ENCODE measurements around the gene LY6G6C. TPM values are rescaled to one million over a fixed set of nuclear protein-coding genes. Genes with fewer than 3 reads are reported as not detected.

LY6G6C gene, protein sequence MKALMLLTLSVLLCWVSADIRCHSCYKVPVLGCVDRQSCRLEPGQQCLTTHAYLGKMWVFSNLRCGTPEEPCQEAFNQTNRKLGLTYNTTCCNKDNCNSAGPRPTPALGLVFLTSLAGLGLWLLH
- total RNA-seq: not detected

- ATAC-seq: no peak
- Histone ChIP-seq H3K36me3 (peaks cover 0 to 17% of the 10 kb centered on the region in 2 donors), H3K27ac (no peak within 1 kb of the TSS), H3K4me1 (peaks cover 0 to 4% (median 0%) of the 10 kb centered on the region in 3 donors), H3K9me3 (no peaks in the 10 kb centered on the region), H3K27me3 (no peaks in the 10 kb centered on the region), H3K4me3 (no peak within 1 kb of the TSS)
- WGBS, 2 donors (ENCODE audit: low coverage in 1 of 2): 79 to 83% methylated on average over 3 of the region's 4 CpGs
- TF ChIP-seq POLR2A (IDR thresholded peaks at IDR 0.05): no peak
- TF ChIP-seq EP300 (IDR thresholded peaks at IDR 0.05): no peak
- TF ChIP-seq, protein P1, sequence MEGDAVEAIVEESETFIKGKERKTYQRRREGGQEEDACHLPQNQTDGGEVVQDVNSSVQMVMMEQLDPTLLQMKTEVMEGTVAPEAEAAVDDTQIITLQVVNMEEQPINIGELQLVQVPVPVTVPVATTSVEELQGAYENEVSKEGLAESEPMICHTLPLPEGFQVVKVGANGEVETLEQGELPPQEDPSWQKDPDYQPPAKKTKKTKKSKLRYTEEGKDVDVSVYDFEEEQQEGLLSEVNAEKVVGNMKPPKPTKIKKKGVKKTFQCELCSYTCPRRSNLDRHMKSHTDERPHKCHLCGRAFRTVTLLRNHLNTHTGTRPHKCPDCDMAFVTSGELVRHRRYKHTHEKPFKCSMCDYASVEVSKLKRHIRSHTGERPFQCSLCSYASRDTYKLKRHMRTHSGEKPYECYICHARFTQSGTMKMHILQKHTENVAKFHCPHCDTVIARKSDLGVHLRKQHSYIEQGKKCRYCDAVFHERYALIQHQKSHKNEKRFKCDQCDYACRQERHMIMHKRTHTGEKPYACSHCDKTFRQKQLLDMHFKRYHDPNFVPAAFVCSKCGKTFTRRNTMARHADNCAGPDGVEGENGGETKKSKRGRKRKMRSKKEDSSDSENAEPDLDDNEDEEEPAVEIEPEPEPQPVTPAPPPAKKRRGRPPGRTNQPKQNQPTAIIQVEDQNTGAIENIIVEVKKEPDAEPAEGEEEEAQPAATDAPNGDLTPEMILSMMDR (IDR thresholded peaks at IDR 0.05): no peak
- no peak for TF ChIP-seq POLR2AphosphoS5 (IDR thresholded peaks at IDR 0.05)
Observed at GRCh38 chr6:31721351-31722020, at the start of gene LY6G6C. LY6G6C (minus strand) TSS chr6:31721746; CDS start chr6:31721679, 67 bp downstream.

DNA sequence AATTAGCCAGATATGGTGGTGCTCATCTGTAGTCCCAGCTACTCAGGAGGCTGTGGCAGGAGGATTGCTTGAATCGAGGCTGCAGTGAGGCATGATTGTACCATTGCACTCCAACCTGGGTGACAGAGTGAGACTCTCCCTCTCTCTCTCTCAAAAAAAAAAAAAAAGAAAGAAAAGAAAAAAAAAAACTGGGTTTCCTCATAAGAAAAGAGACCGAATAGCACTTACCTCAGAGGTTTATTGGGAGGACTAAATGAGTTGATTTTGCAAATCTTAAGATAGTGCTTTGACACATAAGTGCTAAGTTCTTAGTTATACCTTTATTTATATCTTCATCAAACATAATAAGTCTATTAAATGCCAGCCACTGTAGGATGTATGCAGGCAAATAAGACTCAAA lies 49.3 kb upstream of the LY6G6C start:
- Histone ChIP-seq H3K4me1 (peaks cover 0 to 9% (median 3%) of the 10 kb centered on the region in 3 donors), H3K9me3 (no peaks in the 10 kb centered on the region), H3K27ac (no peak overlapping the region), H3K27me3 (no peaks in the 10 kb centered on the region), H3K36me3 (no peaks in the 10 kb centered on the region), H3K4me3 (no peak overlapping the region)
- TF ChIP-seq POLR2A (IDR thresholded peaks at IDR 0.05) (no peak), POLR2AphosphoS5 (IDR thresholded peaks at IDR 0.05) (no peak), EP300 (IDR thresholded peaks at IDR 0.05) (no peak)
- TF ChIP-seq, protein P1 (IDR thresholded peaks at IDR 0.05): no peak
- no peak for ATAC-seq
- WGBS, 2 donors (ENCODE audit: low coverage in 1 of 2): 100% methylated on average over 2 of the region's 2 CpGs

DNA sequence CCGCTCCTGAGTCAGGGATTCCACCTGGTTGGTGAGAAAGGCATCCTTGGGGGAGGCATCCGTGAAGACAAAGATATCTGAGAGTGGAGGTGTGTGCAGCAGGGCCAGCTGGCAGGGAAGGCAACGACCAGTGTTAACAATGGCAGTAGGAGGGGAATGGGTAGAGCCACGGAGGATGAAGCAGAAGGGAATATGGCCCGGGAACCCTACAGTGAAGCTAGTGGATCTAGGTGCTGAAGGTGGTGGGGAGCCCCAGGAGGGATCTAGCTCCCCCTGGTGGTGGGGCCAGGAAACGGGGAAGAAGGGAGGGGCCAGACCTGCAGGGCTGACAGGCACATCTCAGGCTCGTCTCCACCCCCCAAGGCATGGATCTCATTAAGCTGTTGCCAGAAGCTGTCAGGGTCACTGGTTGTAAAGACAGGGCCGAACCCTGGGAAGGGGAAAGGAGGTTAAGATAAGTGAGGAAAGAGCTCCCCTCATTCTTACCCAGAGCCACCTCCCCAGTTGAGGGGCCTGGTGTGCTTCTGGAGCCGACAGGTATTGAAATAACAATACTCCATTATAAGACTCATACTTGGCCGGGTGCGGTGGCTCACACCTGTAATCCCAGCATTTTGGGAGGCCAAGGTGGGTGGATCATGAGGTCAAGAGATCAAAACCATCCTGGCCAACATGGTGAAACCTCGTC lies 48.3 kb upstream of the LY6G6C start:
- no peaks in the 10 kb centered on the region for H3K27me3 ChIP-seq
- no peaks in the 10 kb centered on the region for H3K9me3 ChIP-seq
- H3K4me1 ChIP-seq: peaks cover 0 to 15% (median 3%) of the 10 kb centered on the region in 3 donors
- H3K27ac ChIP-seq: no peak overlapping the region
- peak; percentile 51 for ATAC-seq
- no peak overlapping the region for H3K4me3 ChIP-seq
- TF ChIP-seq EP300 (IDR thresholded peaks at IDR 0.05) (no peak), POLR2A (IDR thresholded peaks at IDR 0.05) (no peak), POLR2AphosphoS5 (IDR thresholded peaks at IDR 0.05) (no peak)
- TF ChIP-seq, protein P1 (IDR thresholded peaks at IDR 0.05): peak in 3 of 4 experiments; percentile 68 to 87 (median 75)
- WGBS, 2 donors (ENCODE audit: low coverage in 1 of 2): 42 to 60% methylated on average over 7 to 10 of the region's 12 CpGs
- H3K36me3 ChIP-seq: no peaks in the 10 kb centered on the region

DNA sequence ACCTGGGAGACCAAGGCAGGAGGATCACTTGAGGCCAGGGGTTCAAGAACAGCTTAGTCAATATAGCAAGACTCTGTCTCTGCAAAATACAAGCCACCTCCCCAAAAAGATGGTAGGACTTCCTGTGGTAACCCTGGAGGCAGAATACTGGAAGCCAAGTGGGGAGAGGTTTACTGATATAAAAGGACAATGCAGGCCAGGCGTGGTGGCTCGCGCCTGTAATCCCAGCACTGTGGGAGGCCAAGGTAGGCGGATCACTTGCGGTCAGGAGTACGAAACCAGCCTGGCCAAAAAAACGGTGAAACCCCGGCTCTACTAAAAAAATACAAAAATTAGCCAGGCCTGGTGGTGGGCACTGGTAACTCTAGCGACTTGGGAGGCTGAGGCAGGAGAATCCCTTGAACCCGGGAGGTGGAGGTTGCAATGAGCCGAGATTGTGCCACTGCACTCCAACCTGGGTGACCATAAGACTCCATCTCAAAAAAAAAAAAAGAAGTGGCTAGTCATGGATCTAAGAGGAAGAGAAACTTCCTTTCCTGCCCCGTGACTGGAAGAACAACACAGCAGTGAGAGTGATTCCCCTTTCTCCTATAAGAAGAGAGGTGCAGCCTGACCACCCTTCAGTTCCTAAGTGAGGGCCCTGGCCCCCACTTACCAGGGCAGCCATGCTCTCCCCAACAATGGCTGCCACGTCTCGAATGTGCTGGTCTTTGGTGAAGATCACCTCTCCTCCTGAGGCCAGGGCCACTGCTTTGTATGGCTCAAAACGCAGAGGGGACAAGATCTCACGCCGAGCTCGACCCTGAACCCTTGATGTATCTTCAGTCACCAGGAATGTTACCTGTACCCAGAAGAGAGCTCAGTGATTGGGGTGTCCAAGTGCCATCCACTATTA lies 47.1 kb upstream of the LY6G6C start:
- Histone ChIP-seq H3K27me3 (no peaks in the 10 kb centered on the region), H3K4me3 (no peak overlapping the region), H3K4me1 (peaks cover 0 to 15% (median 3%) of the 10 kb centered on the region in 3 donors), H3K9me3 (no peaks in the 10 kb centered on the region), H3K36me3 (no peaks in the 10 kb centered on the region), H3K27ac (no peak overlapping the region)
- ATAC-seq: no peak
- WGBS, 2 donors (ENCODE audit: low coverage in 1 of 2): 84 to 91% methylated on average over 8 to 11 of the region's 18 CpGs
- TF ChIP-seq EP300 (IDR thresholded peaks at IDR 0.05) (no peak), POLR2AphosphoS5 (IDR thresholded peaks at IDR 0.05) (no peak), POLR2A (IDR thresholded peaks at IDR 0.05) (no peak)
- TF ChIP-seq, protein P1 (IDR thresholded peaks at IDR 0.05): no peak

All from gastroesophageal sphincter (tissue), 4 donors.